Activated T-helper 17 cell treated with anti-CD3 and anti-CD28 coated beads, Interleukin-2, amount 50 U/mL, for 72 hours (primary cell): ENCODE measurements around the gene CERKL. TPM values are rescaled to one million over a fixed set of nuclear protein-coding genes. Genes with fewer than 3 reads are reported as not detected.

Experiments used
- total RNA-seq, 2 donors: library from RNA; stranded (reverse); gene quantifications; one replicate each; pipeline ENCODE4 v1.2.3, GENCODE V29; 2022

CERKL gene
- total RNA-seq, 2 donors from 2014 or later, result not detected

Other genes starting within 250 kb of the CERKL start
- 100 to 1,000 TPM in 1 of 2 donors, 10 to 100 TPM in 1; 63.3 to 196 TPM for gene ITGA4, start 199.7 kb downstream of the CERKL start, total RNA-seq
- not detected for gene NEUROD1, start 23.4 kb upstream of the CERKL start, total RNA-seq
- 10 to 100 TPM; 36.4 to 57.4 TPM for gene ITPRID2, start 234.6 kb upstream of the CERKL start, total RNA-seq